GM19035 (cell line): ENCODE data around the gene COL19A1.

Source experiments
- ATAC-seq: cut with Tn5 transposase; IDR thresholded peaks from one replicate; pipeline ENCODE4 v1.9.1; 2021; ENCODE audit not compliant: unreplicated experiment

The COL19A1 gene

DNA sequence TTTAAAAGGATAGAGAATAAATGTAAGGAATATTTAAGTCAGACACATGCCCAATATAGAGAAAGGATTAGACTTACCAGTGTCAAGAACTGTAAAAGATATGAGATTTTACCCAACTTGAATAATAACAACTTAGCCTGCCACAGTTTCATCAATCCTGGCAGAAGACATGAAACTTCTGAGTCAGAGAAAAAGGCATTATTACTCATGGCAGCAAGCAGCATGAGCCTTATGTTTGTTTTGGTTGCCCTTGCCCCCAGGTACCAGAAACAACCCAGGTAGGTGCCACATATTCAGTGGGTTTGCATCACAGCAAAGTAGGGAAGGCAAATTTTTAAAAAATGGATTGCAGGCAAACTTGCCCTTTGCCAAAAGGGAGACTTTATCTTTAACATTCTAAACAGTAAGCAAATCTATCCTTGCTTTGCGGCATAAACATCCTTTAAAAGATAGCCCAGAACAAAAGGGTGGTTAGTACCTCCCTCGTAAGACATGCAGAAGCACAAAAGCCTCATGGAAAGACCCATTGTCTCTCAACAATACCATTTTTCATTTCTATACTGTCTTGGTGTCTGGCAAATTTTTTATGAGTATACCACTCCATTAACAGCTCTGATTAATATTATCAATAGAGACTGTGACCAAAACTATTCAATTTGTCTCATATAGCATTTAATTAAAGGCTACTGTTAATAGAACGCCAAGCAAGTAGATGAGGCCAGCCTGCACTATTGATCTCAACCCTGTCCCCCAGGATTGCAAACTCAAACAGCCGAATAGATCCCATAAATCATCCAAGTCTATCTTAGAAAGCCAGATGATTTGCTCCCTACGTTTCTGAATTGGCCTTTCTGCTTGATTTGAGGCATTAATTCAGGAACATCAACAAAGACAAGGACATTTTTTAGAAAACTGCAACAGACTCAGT is 185.1 kb downstream of the COL19A1 start:
- no peak for ATAC-seq

DNA sequence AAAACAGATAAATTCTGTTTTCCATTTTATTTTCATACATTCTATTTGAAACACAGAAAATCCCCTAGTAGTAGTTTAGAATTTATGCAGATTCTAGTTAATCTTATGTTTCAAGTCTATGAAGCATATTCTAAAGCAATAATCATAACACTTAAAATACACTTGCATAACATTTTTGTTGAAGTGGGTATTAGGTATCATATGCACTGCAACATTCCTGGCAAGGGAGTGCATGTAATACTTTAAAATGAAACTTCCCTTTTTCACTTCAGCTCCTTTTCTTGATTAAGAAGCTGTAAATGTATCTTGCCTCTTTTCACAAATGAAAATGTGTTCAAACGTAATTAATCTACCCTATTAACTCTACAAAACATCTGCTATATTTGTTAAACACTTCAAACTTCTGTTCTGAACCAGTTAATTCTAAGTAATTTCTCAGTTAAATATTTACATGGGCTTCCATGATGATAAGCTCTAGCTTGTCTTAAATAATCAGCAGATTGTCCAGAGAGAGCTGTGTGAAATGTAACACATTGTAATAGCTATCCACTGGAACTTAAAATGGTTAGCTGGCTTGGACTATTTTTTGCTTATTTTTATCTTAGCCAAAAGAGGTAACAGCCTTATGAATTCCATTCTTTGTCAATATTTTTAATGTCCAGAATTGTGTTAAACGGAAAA is 192.8 kb downstream of the COL19A1 start:
- ATAC-seq = no peak

DNA sequence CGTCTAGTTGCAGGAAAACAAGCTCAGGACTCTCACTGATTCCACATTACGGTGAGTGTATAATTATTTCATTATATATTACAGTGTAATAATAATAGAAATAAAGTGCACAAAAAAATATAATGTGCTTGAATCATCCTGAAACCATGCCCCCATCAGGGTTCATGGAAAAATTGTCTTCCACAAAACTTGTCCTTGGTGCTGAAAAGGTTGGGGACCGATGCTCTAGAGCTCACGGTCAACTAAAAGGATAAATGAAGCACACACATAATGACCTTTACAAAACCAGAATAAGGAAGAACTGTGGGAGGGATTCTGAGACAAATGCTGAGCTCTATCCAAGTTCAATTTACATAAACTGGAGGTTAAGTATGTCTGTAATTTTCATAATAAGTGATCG is 194.3 kb downstream of the COL19A1 start:
- no peak for ATAC-seq

DNA sequence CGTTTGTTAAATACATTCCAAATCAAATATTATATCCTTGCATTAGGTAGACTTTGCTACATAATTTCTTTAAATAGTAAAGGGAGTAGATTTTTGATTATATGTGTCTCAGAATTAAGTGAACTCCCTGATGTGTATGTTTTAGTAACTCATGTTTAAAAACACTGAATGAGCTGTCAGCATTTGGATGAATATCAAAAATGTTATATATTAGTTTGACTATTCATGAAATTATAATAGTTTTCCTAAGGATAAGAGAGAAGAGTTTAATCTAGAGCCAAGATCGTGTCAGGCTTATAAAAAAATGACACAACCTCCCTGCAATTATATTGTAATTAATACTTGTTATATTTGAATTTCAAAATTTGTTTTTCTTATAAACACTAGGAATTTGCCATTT is 195.2 kb downstream of the COL19A1 start:
- ATAC-seq = no peak

DNA sequence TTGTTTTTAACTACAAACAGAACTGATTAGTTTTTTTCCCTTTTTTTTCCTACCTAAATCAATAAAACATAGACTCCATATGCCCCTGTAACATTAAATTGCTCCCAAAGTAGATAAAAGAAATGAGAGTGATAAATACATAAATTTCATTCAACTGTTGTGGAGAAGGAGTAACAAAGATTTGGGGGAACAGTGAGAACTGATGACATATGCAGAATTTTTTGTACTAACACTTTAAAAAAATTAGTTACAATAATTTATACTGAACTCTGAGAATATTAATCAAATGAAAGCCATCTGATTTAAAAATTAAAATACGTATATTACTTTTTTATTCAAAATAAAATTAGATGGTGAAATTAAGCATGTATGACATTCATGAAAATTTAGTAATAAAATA is 195.7 kb downstream of the COL19A1 start:
- no peak for ATAC-seq

DNA sequence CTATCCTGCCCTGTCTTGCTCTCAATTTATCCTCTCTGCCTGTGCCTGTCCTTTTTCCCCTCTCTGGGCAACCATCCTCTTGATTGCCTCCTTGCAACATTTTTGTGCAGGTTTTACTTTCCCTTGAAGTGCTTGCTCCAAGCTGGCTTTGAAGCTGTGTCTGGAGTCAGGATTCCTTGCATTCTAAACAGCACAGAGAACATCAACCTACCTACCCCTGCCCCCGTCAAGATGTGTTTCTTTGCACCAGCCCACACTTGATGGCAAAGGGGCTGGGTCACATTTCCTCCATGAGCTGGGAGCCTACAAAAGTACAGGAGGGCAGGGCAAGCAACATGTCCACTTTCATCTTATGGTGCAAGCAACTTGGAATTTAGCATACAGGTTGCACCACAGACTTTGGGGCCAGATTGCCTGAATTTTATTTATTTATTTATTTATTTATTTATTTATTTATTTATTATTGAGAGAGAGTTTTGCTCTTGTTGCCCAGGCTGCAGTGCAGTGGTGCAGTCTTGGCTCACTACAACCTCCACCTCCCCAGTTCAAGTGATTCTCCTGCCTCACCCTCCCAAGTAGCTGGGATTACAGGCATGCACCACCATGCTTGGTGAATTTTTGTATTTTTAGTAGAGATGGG is 206.3 kb downstream of the COL19A1 start:
- ATAC-seq = no peak

DNA sequence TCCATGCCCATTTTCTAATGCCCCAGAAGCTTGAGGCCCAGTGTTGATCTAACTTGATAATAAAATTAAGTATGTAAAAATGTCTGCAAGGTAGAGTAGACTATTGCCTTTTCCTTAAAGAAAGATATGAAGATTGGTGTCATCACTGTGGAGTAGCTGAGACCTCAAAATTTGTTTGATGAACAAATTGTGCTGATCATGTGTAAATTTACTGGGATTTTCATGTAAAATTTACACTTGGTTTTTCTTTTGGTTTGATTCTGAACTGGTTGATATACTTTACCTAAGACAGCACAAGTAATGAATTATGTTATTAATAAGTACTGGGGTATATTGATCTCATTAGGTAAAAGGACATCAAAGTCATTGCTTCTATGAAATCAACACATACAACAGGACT is 207.3 kb downstream of the COL19A1 start:
- no peak for ATAC-seq

DNA sequence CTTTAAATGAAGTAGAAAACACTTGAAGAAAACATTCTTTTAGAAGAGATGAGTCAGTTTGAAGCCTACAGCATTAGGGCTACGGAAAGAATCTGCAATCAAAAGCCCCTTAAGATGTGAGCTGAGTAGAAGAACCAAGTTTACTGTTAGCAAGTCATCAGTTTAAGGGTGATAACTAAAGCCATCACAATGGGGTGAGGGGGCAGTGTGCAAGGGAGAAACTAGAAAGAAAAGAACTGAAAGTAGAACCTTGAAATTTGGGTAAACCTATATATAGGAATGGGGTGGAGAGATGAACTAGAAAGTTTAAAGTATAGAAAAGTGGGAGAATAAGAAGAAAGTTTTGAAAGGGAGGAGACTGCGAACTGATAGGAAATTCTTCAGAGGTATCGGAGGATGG is 212.9 kb downstream of the COL19A1 start:
- no peak for ATAC-seq

DNA sequence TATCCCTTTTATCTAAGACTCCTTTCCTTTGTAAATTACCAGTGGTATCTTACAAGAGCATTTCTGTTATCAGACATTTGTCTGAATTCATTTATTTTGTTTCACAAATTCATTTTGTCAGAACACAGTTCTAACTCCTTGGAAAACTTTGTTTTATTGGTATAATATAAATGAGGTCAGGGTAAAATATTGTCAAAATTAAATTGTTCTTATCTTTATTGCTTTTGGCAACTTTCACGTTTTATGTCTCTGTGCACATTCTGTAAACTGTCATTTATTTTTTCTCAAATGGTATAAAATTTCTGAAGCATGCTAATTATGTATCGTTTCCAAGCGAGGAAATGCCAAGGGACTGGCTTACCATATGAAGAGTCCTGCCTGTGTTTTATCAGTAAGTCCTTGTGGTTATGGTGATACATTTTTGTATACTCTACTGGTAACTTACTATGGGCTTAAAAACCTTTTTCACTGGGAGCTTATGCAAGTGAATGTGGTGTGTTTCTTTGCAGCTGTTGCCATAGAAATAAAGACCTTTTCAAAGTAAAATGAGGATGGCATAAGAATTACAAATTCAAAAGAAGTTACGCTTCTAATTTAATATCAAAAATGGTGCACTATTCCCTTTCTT is 214.2 kb downstream of the COL19A1 start:
- ATAC-seq = no peak

DNA sequence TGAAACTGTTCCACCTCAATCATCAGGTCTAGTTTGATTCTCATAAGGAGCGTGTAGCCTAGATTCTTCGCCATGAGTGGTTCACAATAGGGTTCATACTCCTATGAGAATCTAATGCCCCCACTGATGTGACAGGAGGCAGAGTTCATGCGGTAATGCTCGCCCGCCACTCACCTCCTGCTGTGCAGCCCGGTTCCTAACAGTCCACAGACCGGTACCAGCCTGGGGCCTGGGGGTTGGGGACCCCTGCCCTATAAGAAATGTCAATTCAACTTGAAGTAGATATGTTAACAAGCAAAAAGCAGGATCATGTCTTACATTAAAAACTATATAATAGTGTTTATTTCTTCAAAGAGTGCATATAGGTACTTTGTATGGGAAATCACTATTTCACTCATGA is 216.5 kb downstream of the COL19A1 start:
- no peak for ATAC-seq

DNA sequence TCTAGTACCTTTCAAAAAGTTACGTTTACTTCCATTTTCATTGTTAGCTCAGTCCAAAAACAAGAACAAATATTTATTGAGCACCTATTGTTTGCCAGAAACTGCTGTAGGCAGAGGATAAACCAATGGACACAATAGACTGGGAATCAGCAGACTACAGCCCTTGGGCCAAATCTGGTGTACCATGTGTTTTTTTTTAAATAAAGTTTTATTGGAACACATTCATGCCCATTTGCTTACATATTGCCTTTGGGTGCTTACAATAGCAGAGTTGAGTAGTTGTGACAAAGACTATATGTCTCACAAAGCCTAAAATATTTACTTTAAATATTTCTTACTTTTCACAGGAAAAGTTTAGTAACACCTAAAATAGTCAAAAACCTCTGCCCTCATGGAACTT is 220.4 kb downstream of the COL19A1 start:
- ATAC-seq = no peak

DNA sequence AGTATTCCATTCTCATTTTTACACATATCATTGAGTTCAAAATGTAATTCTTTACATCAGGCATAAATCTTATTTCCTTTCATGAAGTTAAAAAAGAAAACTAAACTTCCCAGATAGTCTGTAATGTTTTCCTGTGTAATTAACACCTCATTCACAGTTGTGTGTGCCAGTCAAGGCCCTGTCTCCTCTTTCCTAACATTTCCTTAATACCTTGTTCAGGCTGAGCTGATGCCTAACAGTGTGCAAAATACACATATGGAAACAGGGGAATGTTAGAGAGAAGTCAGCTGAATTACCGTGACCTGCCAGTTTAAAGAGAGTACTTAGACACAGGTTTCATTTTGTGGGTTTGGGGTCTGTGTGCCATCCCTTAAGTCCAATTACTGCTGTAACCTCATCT is 227.8 kb downstream of the COL19A1 start:
- ATAC-seq = no peak

DNA sequence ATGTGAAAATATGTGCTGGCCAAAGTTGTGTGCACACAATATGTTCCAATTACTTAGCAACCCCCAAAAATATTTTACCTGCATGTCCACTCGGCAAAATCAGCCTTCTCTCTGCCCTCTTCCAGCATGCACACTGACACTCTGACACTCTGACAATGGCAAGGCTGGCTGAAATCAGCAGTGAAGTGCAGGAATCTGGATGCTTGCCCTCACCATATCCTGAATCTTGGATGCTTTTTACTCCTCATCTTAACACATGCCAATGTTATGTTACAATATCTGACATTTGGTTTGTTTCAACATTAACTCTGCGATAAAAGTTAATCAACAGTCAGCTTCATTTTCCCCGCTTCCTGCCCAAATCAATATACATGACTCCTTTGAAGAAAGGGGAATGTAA is 233.4 kb downstream of the COL19A1 start:
- no peak for ATAC-seq

DNA sequence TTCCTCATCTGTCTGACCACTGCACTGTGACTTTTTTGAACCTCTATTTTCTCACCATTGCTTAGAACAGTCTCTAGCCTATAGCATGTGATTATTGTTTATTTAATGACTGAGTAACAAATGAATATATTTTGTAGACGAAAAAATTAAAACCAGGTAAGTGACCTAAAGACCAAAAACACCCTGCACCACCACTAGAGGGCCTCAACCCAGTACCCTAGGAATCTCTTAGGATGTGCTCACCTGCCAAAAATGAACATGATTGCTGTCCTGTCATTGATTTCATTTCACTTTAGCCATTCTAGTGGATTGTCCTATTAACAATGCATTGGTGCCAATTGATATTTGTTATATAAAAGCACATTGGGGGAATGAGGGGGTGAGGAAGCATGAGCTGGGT is 237.4 kb downstream of the COL19A1 start:
- no peak for ATAC-seq

DNA sequence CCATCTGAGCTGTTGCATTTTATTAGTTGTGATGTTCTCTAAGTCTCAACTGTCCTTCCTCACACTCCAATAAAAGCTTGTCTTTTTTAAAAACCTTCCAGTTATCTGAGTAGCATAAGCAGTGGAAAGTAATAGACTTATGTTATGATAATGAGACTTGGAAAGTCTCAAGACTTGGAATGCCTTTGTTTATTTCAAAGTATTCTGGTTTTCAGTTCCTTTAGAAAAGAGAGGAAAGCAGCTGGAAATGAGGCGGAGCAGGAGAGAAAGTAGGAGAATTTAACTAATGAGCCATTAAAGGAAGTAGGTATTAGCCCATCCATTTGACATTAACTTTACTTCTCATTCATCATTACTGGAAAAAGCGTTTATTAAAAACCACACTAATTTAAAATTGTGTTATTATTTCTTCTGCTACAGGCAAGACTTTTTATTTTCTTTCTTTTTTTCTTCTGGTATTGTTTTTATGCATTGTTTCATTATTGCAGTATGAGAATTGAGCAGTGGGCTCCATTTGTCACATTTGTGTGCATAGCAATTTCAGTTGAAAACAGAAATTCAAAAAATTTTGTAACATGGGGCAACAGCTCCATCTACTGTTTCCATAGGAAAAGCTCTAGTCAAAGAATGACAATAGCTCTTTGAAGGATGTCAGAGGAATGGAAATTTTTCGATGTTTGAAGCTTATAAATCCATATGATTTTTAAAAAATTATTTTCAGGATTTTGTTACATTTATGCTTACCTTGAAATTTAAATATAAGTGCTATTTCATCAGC is 241.7 kb downstream of the COL19A1 start:
- ATAC-seq = peak; percentile 45

DNA sequence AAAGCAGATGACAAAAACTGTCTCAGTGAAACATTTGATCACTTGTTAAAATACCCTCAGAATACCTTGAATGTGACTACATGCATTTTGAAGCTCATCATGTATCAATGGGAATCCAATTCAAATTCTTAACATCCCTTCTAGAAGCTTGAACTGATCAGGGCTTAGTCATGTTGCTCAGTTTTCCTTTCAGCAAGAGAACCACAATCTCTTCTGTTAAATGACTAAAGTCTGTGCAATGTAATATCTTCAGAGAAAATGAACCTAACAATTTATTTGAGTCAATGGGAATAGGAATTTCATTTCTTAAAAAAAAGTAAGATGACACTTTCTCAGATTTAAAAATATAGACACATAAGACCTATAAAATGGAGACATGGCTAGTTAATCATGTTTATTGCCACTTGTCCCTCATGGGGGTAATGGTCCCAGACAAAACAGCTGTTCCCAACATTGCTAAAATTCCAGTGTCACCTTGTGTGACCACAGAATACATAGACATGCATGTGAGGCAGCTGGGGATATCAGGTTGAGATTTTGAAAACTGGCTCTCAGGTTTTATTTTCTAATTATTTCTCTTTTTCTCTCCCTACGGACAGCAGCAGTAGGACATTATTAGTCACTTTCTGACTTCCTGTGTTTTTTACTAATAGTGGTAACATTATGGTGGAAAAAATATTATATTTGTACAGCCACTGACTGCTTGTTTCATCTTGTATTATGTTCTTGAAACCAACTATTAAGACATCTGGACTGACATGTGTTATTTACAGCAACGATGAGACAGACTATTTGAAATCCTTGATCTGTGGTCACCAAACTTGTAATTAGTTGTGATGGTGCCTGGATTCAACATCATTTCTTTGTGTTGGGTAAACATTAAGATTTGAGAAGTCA is 244.0 kb downstream of the COL19A1 start:
- peak; percentile 57 for ATAC-seq

DNA sequence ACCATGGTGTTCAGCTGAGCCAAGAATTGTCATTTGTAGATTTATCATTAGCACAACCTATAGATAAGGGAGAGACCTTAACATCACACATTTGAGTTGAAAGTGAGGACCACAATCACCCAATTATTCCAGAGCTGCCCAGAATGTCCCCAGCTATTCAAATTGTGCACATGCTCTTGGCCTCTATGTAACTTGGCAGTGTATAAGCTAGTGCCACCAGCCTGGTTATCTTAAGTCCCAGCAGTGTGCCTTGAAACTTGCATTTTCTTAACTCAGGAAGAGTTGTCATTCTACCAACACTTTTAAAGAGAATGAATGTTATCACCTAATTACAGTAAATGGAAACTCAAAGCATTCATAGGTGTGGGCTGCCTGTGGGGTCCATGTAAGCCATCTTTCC is 245.4 kb downstream of the COL19A1 start:
- no peak for ATAC-seq

DNA sequence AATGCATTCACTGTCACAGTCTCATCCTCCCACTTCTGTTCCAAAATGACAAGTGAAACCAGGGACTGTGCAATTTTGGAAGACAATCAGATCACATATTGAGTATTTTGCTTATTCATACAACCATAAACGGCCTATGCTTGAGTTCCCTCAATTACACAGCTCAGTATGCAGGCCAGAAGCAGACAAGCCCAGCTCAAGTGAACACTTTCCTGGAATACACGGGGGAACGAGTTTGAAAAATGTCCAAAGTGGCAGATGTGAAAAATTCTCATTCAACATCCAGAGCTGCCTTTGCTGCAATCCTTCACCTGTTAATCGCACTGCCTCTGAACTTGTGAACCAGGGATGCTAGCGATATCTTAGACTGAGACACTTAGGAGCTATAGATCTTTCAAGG is 246.4 kb downstream of the COL19A1 start:
- no peak for ATAC-seq

DNA sequence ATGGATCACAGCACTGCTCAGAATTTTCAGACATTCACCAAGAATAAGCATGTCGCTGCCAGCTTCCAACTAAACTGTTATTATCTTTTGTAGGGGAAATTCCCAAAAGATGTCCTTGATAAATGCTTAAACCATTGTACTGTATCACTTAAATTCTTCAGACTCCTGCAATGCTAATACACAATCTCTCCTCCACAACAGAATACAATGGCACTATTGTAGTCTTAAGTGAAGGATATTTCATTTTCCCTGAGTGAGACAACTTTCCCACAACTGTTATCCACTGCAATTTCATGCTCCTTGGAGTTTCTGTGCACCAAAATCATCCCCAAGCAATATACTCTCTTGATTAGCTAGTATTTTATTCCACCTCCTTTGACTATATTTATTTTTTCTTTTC is 246.8 kb downstream of the COL19A1 start:
- ATAC-seq = no peak

DNA sequence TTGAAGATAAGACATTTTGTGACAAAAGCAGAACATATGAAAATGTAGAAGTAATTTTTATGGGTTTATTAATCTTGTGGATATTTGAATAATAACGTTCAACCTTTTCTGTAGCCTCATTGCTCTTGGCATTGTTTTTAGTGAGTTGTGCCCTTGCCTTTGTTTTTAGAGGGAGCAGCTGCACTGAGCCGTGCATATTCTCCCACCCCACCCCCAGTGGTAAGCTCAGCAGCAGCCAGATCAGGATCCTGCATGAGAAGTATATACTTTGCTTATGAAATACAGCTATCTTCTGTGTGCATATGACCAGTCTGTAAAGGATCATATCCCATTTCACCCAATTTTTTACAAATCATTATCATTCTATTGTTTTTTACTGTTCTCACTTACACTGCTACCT is 252.3 kb downstream of the COL19A1 start:
- ATAC-seq = no peak
